Measurements from ENCODE around the gene CCR5AS.
"Not testable (repeated sequence)": the region's sequence is repeated elsewhere in the genome, so short reads cannot be mapped to it uniquely, and the experiment has no call there.

Gene CCR5AS

GRCh38 chr3:46334741-46335478 is 72.0 kb downstream of the CCR5AS start:
- Histone ChIP-seq H2BK5ac (ENCODE audit: low read length) (no peak overlapping the region), H2BK120ac (ENCODE audit: low read depth, low read length) (no peak overlapping the region), H2BK12ac (ENCODE audit: low read length) (no peak overlapping the region), H3K9ac (ENCODE audit: low read depth, low read length, poor library complexity) (no peak overlapping the region), H2BK15ac (ENCODE audit: low read length) (no peak overlapping the region), H4K8ac (ENCODE audit: low read depth, low read length) (no peak overlapping the region), H3K14ac (ENCODE audit: low read length) (no peak overlapping the region), H3K18ac (ENCODE audit: low read length) (no peak overlapping the region), H3K36me3 (replicated peaks in 1 of 2; ENCODE audit: control insufficient read depth in 2 of 2, insufficient read depth in 2 of 2, low read length in 2 of 2) (no peaks in the 10 kb centered on the region), H4K91ac (ENCODE audit: low read depth, low read length, poor library complexity) (no peak overlapping the region), H3K79me1 (ENCODE audit: low read depth, low read length) (no peaks in the 10 kb centered on the region), H3K27ac (replicated peaks; ENCODE audit: low read length) (no peak overlapping the region), H3K23ac (ENCODE audit: low read depth, low read length, poor library complexity) (no peak overlapping the region), H2AFZ (ENCODE audit: low read length) (no peak overlapping the region), H3K4me3 (ENCODE audit: low read length in 2 of 2) (no peak overlapping the region), H3K9me3 (replicated peaks in 1 of 2; ENCODE audit: control insufficient read depth in 2 of 2, insufficient read depth in 1 of 2, low read depth in 1 of 2, low read length in 2 of 2) (peaks cover 0 to 3% of the 10 kb centered on the region in 2 donors), H3K27me3 (ENCODE audit: control insufficient read depth in 3 of 3, insufficient read depth in 3 of 3, low read depth in 1 of 3, low read length in 3 of 3) (no peaks in the 10 kb centered on the region), H3K4ac (ENCODE audit: low read length) (no peak overlapping the region), H3K4me2 (ENCODE audit: insufficient read depth, low read length, poor library complexity, severe bottlenecking) (no peak overlapping the region), H3K4me1 (ENCODE audit: control insufficient read depth in 2 of 2, insufficient read depth in 1 of 2, low read depth in 1 of 2, low read length in 2 of 2) (no peaks in the 10 kb centered on the region), H2AK5ac (ENCODE audit: low read depth, low read length) (no peak overlapping the region)
- DNase-seq (ENCODE audit: low spot score), result no peak
- WGBS, 2 donors (ENCODE audit: extremely low coverage in 2 of 2, insufficient read length in 2 of 2, insufficient replicate concordance in 1 of 2), result no CpG with 5 or more reads among the region's 4 CpGs

- H2BK12ac ChIP-seq (ENCODE audit: low read length); H2BK15ac ChIP-seq (ENCODE audit: low read length); H3K36me3 ChIP-seq (replicated peaks in 1 of 2; ENCODE audit: control insufficient read depth in 2 of 2, insufficient read depth in 2 of 2, low read length in 2 of 2); H3K9me3 ChIP-seq (replicated peaks in 1 of 2; ENCODE audit: control insufficient read depth in 2 of 2, insufficient read depth in 1 of 2, low read depth in 1 of 2, low read length in 2 of 2); H3K18ac ChIP-seq (ENCODE audit: low read length); H3K23ac ChIP-seq (ENCODE audit: low read depth, low read length, poor library complexity); H2AFZ ChIP-seq (ENCODE audit: low read length); H3K27me3 ChIP-seq (ENCODE audit: control insufficient read depth in 3 of 3, insufficient read depth in 3 of 3, low read depth in 1 of 3, low read length in 3 of 3); H3K4me3 ChIP-seq (ENCODE audit: low read length in 2 of 2); H2BK120ac ChIP-seq (ENCODE audit: low read depth, low read length); H2AK5ac ChIP-seq (ENCODE audit: low read depth, low read length); H3K79me1 ChIP-seq (ENCODE audit: low read depth, low read length); H3K14ac ChIP-seq (ENCODE audit: low read length); H2BK5ac ChIP-seq (ENCODE audit: low read length); H4K8ac ChIP-seq (ENCODE audit: low read depth, low read length); H3K4ac ChIP-seq (ENCODE audit: low read length); H3K27ac ChIP-seq (replicated peaks; ENCODE audit: low read length); DNase-seq (ENCODE audit: low spot score); H3K4me1 ChIP-seq (ENCODE audit: control insufficient read depth in 2 of 2, insufficient read depth in 1 of 2, low read depth in 1 of 2, low read length in 2 of 2); H3K9ac ChIP-seq (ENCODE audit: low read depth, low read length, poor library complexity); H3K4me2 ChIP-seq (ENCODE audit: insufficient read depth, low read length, poor library complexity, severe bottlenecking); H4K91ac ChIP-seq (ENCODE audit: low read depth, low read length, poor library complexity): not testable (repeated sequence)
- whole genome bisulfite sequencing, 2 donors (ENCODE audit: extremely low coverage in 2 of 2, insufficient read length in 2 of 2, insufficient replicate concordance in 1 of 2), result no CpG with 5 or more reads among the region's 3 CpGs
Observed at GRCh38 chr3:46330676-46331075, 76.2 kb downstream of the CCR5AS start.

DNA sequence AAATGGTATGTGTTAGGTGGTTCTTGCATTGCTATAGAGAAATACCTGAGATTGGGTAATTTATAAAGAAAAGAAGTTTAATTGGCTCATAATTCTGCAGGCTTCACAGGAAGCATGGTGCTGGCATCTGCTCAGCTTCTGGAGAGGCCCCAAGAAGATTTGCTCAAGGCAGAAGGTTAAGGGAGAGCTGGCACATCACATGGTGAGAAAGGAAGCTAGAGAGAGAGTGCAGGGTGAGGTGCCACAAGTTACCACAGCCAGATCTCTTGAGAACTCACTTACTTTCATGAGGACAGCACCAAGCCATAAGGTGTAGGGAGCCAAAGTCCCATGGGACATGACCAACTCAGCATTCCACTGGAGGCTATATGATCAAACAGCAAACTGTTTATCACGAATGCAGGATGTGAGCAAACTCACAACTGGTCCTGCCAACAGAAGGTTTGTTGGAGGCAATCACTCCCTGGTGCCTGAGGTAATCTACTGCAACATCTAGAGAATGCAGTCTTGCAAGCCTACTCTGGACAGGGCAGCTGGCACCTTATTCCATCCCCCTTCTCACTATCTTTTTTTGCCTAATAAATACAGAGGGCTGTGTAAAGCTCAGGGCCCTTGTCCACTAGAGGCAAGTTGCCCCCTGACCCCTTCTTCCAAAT is 81.1 kb downstream of the CCR5AS start:
- H2BK5ac ChIP-seq (ENCODE audit: low read length), result no peak overlapping the region
- no peaks in the 10 kb centered on the region for H3K36me3 ChIP-seq (replicated peaks in 1 of 2; ENCODE audit: control insufficient read depth in 2 of 2, insufficient read depth in 2 of 2, low read length in 2 of 2)
- H4K8ac ChIP-seq (ENCODE audit: low read depth, low read length), result no peak overlapping the region
- no peak overlapping the region for H3K18ac ChIP-seq (ENCODE audit: low read length)
- no peaks in the 10 kb centered on the region for H3K9me3 ChIP-seq (replicated peaks in 1 of 2; ENCODE audit: control insufficient read depth in 2 of 2, insufficient read depth in 1 of 2, low read depth in 1 of 2, low read length in 2 of 2)
- no peak overlapping the region for H3K9ac ChIP-seq (ENCODE audit: low read depth, low read length, poor library complexity)
- no peak overlapping the region for H3K4me2 ChIP-seq (ENCODE audit: insufficient read depth, low read length, poor library complexity, severe bottlenecking)
- no peak overlapping the region for H3K4me3 ChIP-seq (ENCODE audit: low read length in 2 of 2)
- H4K91ac ChIP-seq (ENCODE audit: low read depth, low read length, poor library complexity), result no peak overlapping the region
- no peak overlapping the region for H2AK5ac ChIP-seq (ENCODE audit: low read depth, low read length)
- no peak for DNase-seq (ENCODE audit: low spot score)
- no peak overlapping the region for H3K14ac ChIP-seq (ENCODE audit: low read length)
- H3K4ac ChIP-seq (ENCODE audit: low read length), result no peak overlapping the region
- no peak overlapping the region for H2BK120ac ChIP-seq (ENCODE audit: low read depth, low read length)
- no peak overlapping the region for H2BK15ac ChIP-seq (ENCODE audit: low read length)
- H3K27me3 ChIP-seq (ENCODE audit: control insufficient read depth in 3 of 3, insufficient read depth in 3 of 3, low read depth in 1 of 3, low read length in 3 of 3), result no peaks in the 10 kb centered on the region
- H3K79me1 ChIP-seq (ENCODE audit: low read depth, low read length), result no peaks in the 10 kb centered on the region
- no peak overlapping the region for H3K27ac ChIP-seq (replicated peaks; ENCODE audit: low read length)
- no peak overlapping the region for H2BK12ac ChIP-seq (ENCODE audit: low read length)
- H2AFZ ChIP-seq (ENCODE audit: low read length), result no peak overlapping the region
- H3K23ac ChIP-seq (ENCODE audit: low read depth, low read length, poor library complexity), result no peak overlapping the region
- no CpG with 5 or more reads among the region's 1 CpG for WGBS, 2 donors (ENCODE audit: extremely low coverage in 2 of 2, insufficient read length in 2 of 2, insufficient replicate concordance in 1 of 2)
- H3K4me1 ChIP-seq (ENCODE audit: control insufficient read depth in 2 of 2, insufficient read depth in 1 of 2, low read depth in 1 of 2, low read length in 2 of 2), result no peaks in the 10 kb centered on the region

DNA sequence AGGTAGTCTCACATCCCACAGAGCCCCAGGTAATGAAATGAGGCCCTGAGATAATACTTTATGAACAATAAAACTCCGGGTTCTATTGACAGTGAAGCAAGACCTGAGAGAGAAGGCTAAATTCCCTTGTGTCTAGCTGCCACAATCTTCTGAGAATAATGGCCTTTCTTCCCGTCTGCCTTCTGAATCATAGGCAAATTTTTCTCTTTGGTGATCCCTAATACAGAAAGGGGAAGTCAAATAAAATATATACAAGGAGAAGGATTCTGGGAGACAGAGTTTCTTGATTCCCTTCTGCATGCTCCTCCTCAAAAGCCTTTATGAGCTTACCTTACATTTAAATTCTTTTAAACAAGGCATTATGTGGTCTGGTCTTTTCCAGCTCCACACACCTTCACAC is 82.8 kb downstream of the CCR5AS start:
- Histone ChIP-seq H3K14ac (ENCODE audit: low read length) (no peak overlapping the region), H2BK120ac (ENCODE audit: low read depth, low read length) (no peak overlapping the region), H3K9me3 (replicated peaks in 1 of 2; ENCODE audit: control insufficient read depth in 2 of 2, insufficient read depth in 1 of 2, low read depth in 1 of 2, low read length in 2 of 2) (no peaks in the 10 kb centered on the region), H2BK15ac (ENCODE audit: low read length) (no peak overlapping the region), H3K36me3 (replicated peaks in 1 of 2; ENCODE audit: control insufficient read depth in 2 of 2, insufficient read depth in 2 of 2, low read length in 2 of 2) (no peaks in the 10 kb centered on the region), H3K9ac (ENCODE audit: low read depth, low read length, poor library complexity) (no peak overlapping the region), H3K4me1 (ENCODE audit: control insufficient read depth in 2 of 2, insufficient read depth in 1 of 2, low read depth in 1 of 2, low read length in 2 of 2) (no peaks in the 10 kb centered on the region), H2BK5ac (ENCODE audit: low read length) (no peak overlapping the region), H3K23ac (ENCODE audit: low read depth, low read length, poor library complexity) (no peak overlapping the region), H3K4ac (ENCODE audit: low read length) (no peak overlapping the region), H4K91ac (ENCODE audit: low read depth, low read length, poor library complexity) (no peak overlapping the region), H3K79me1 (ENCODE audit: low read depth, low read length) (no peaks in the 10 kb centered on the region), H3K4me3 (ENCODE audit: low read length in 2 of 2) (no peak overlapping the region), H4K8ac (ENCODE audit: low read depth, low read length) (no peak overlapping the region), H3K4me2 (ENCODE audit: insufficient read depth, low read length, poor library complexity, severe bottlenecking) (no peak overlapping the region), H3K18ac (ENCODE audit: low read length) (no peak overlapping the region), H3K27me3 (ENCODE audit: control insufficient read depth in 3 of 3, insufficient read depth in 3 of 3, low read depth in 1 of 3, low read length in 3 of 3) (no peaks in the 10 kb centered on the region), H2AFZ (ENCODE audit: low read length) (no peak overlapping the region), H2AK5ac (ENCODE audit: low read depth, low read length) (no peak overlapping the region), H3K27ac (replicated peaks; ENCODE audit: low read length) (no peak overlapping the region), H2BK12ac (ENCODE audit: low read length) (no peak overlapping the region)
- no CpG with 5 or more reads among the region's 2 CpGs for WGBS, 2 donors (ENCODE audit: extremely low coverage in 2 of 2, insufficient read length in 2 of 2, insufficient replicate concordance in 1 of 2)
- DNase-seq (ENCODE audit: low spot score), result no peak
